GM12878 (cell line): ENCODE data around the gene GAREM2. TPM values are rescaled to one million over a fixed set of nuclear protein-coding genes. Genes with fewer than 3 reads are reported as not detected.

ENCODE experiments used
- ATAC-seq: fragments of 200-7000 bp; cut with Tn5 transposase; 3 replicates; pipeline ENCODE4 v1.9.1; 2020; ENCODE audit warnings: mild to moderate bottlenecking, moderate library complexity
- BruUV-seq: library from RNA; stranded (reverse); fragments of 400-500 nt; replicated peaks from 2 replicates; lab custom pipeline; 2021; lab: Mats Ljungman, UMichigan
- CTCF ChIA-PET: fragments of 300-600 bp; sonication (Branson Sonifier 250); formaldehyde crosslinking; extraction: SDS; loops from one replicate; lab custom pipeline; 2021; ENCODE audit warnings: inconsistent platforms; lab: Yijun Ruan, JAX
- POLR2A ChIA-PET: fragments of 350-600 bp; formaldehyde crosslinking; extraction: SDS; loops from one replicate; lab custom pipeline; 2021; ENCODE audit warnings: inconsistent platforms; lab: Charles Lee
- RAD21 ChIA-PET: fragments of 300-600 bp; sonication (Branson Sonifier 250); formaldehyde crosslinking; loops from one replicate; lab custom pipeline; 2023; ENCODE audit warnings: antibody characterized with exemption; ENCODE audit not compliant: unreplicated experiment; lab: Charles Lee
- SMC1A ChIA-PET: fragments of 300-600 bp; sonication (Branson Sonifier 250); formaldehyde crosslinking; loops from one replicate; lab custom pipeline; 2023; ENCODE audit not compliant: unreplicated experiment, uncharacterized antibody; lab: Charles Lee
- DNase-seq: peaks from one replicate; pipeline ENCODE4 v3.0.0-alpha.2; 2011; ENCODE audit warnings: low read depth, low spot score
- FAIRE-seq: peaks from 3 replicates; lab custom pipeline; 2011; peaks lifted over from hg19 to GRCh38; lab: Jason Lieb, UNC
- H2AFZ ChIP-seq: 2 replicates; pipeline ENCODE4 v1.6.0; 2011; ENCODE audit warnings: low read depth, low read length, control low read depth; ENCODE audit not compliant: control insufficient read depth
- H3K27ac ChIP-seq: 2 replicates; pipeline ENCODE4 v1.5.1; 2011; ENCODE audit warnings: control low read depth; ENCODE audit not compliant: control insufficient read depth, insufficient read depth
- H3K27me3 ChIP-seq, 2 experiments: replicated peaks in 1 of 2; 2 replicates each; pipeline versions ENCODE4 v1.6.0 to v1.6.1; 2011; ENCODE audit warnings: low read length in 1 of 2; ENCODE audit not compliant: control insufficient read depth in 2 of 2, insufficient read depth in 2 of 2
- H3K36me3 ChIP-seq, 2 experiments: 2 replicates each; pipeline ENCODE4 v1.5.1; 2011; ENCODE audit warnings: low read length in 1 of 2; ENCODE audit not compliant: control insufficient read depth in 2 of 2, insufficient read depth in 2 of 2
- H3K4me1 ChIP-seq: 2 replicates; pipeline ENCODE4 v1.6.1; 2011; ENCODE audit warnings: mild to moderate bottlenecking, low read length, moderate library complexity, mixed read lengths; ENCODE audit not compliant: control insufficient read depth, insufficient read depth
- H3K4me2 ChIP-seq: 2 replicates; pipeline ENCODE4 v1.6.0; 2011; ENCODE audit warnings: control low read depth; ENCODE audit not compliant: control insufficient read depth, insufficient read depth
- H3K4me3 ChIP-seq: fragments of 200-600 bp; sonication (generic); 2 replicates; pipeline ENCODE4 v1.5.1; 2016
- H3K79me2 ChIP-seq: 2 replicates; pipeline ENCODE4 v1.6.0; 2011; ENCODE audit warnings: low read length; ENCODE audit not compliant: control insufficient read depth, insufficient read depth
- H3K9ac ChIP-seq: 2 replicates; pipeline ENCODE4 v1.8.0; 2011; ENCODE audit warnings: low read length, control low read depth, mixed read lengths; ENCODE audit not compliant: control insufficient read depth, insufficient read depth
- H3K9me3 ChIP-seq: replicated peaks from 3 replicates; pipeline ENCODE4 v1.5.1; 2011; ENCODE audit warnings: mild to moderate bottlenecking, low read length; ENCODE audit not compliant: control insufficient read depth, insufficient read depth
- H4K20me1 ChIP-seq: 2 replicates; pipeline ENCODE4 v1.6.0; 2011; ENCODE audit not compliant: control insufficient read depth, insufficient read depth
- ESRRA ChIP-seq: IDR thresholded peaks from 2 replicates; pipeline ENCODE4 v1.6.1; 2012; ENCODE audit warnings: mild to moderate bottlenecking, low read length, improper control_type of control experiment
- KLF5 ChIP-seq: fragments of 450-650 bp; IDR thresholded peaks from 2 replicates; pipeline ENCODE4 v1.6.1; 2014; ENCODE audit warnings: mild to moderate bottlenecking; ENCODE audit not compliant: partially characterized antibody
- POLR2AphosphoS5 ChIP-seq: IDR thresholded peaks from 2 replicates; pipeline ENCODE4 v1.6.1; 2011; ENCODE audit warnings: mild to moderate bottlenecking, low read length, inconsistent platforms
- RAD21 ChIP-seq: IDR thresholded peaks from 2 replicates; pipeline ENCODE4 v1.6.1; 2011; ENCODE audit warnings: mild to moderate bottlenecking, low read depth, low read length, moderate library complexity; ENCODE audit not compliant: insufficient read depth
- RELB ChIP-seq: fragments of 450-650 bp; IDR thresholded peaks from 2 replicates; pipeline ENCODE4 v1.6.1; 2017; ENCODE audit warnings: low read depth, mild to moderate bottlenecking, moderate library complexity
- ZBTB33 ChIP-seq: fragments of 450-650 bp; IDR thresholded peaks from 2 replicates; pipeline ENCODE4 v1.6.1; 2017; ENCODE audit warnings: mild to moderate bottlenecking
- ZNF207 ChIP-seq: fragments of 450-650 bp; IDR thresholded peaks from 2 replicates; pipeline ENCODE4 v1.6.1; 2014; ENCODE audit warnings: antibody characterized with exemption, mild to moderate bottlenecking, borderline replicate concordance
- ZNF217 ChIP-seq: fragments of 450-650 bp; IDR thresholded peaks from 2 replicates; pipeline ENCODE4 v1.6.1; 2017; ENCODE audit warnings: antibody characterized with exemption, mild to moderate bottlenecking
- WGBS: methylation state at CpG from one replicate; pipeline ENCODE4 v1.1.6; 2016; ENCODE audit warnings: low lambda C conversion rate; ENCODE audit not compliant: insufficient replicate concordance, insufficient coverage; ENCODE audit errors: missing lambda C conversion rate; 5-methylcytosine and 5-hydroxymethylcytosine counted together
- in situ Hi-C: fragments of 300-500 bp; cut with MboI; formaldehyde crosslinking; loops from 9 replicates; pipeline ENCODE4 v1.14.3; 2018; ENCODE audit warnings: mixed read lengths
- intact Hi-C: fragments of 100-400 bp; cut with micrococcal nuclease; formaldehyde crosslinking; loops from one replicate; pipeline ENCODE4 v1.14.2; 2022; ENCODE audit not compliant: unreplicated experiment
- polyA plus RNA-seq, 11 experiments: library from polyadenylated mRNA; depleted of rRNA in 4 of 11; unstranded in 6 of 11; stranded (reverse) in 5 of 11; fragments of >200 nt; fragmentation: Nextera tagmentation in 4 of 11; fragmentation: Illumina TruSeq in 1 of 11; extraction: Ambion mirVana in 4 of 11; extraction: Trizol in 1 of 11; gene quantifications; 1 replicate in 1 of 11; 2 replicates in 10 of 11; pipeline versions ENCODE4 v1.2.1 to v1.2.3, GENCODE V29; 2011 to 2016; ENCODE audit warnings: inconsistent platforms in 2 of 11, missing spikeins in 2 of 11, low read depth in 1 of 11
- total RNA-seq, 4 experiments: library from RNA; depleted of rRNA in 3 of 4; stranded (reverse); fragments of >200 nt in 3 of 4; fragmentation: Illumina TruSeq in 1 of 4; extraction: Trizol in 1 of 4; gene quantifications; 2 replicates each; pipeline versions ENCODE4 v1.2.1 to v1.2.3, GENCODE V29; 2013 to 2021
- TF ChIP-seq, protein P1 (sequence below): fragments of 450-650 bp; IDR thresholded peaks from 2 replicates; pipeline ENCODE4 v1.6.1; 2018; ENCODE audit warnings: borderline replicate concordance, mild to moderate bottlenecking; ENCODE audit not compliant: partially characterized antibody
- TF ChIP-seq, protein P2 (sequence below): fragments of 450-650 bp; IDR thresholded peaks from 2 replicates; pipeline ENCODE4 v1.6.1; 2016; ENCODE audit warnings: mild to moderate bottlenecking, moderate library complexity, borderline replicate concordance

The GAREM2 gene
- total and polyA plus RNA-seq, 10 of the 15 experiments (the other 5 are each of a cell fraction or from before 2014, with no cell fraction given) = 0.06 to 1.4 (median 0.44) TPM

GRCh38 chr2:26157580-26157979 is 15.3 kb upstream of the GAREM2 start:
- Histone ChIP-seq H4K20me1 (no peaks in the 10 kb centered on the region), H3K9me3 (no peaks in the 10 kb centered on the region), H3K27ac (no peak overlapping the region), H3K36me3 (no peaks in the 10 kb centered on the region), H3K9ac (no peak overlapping the region), H3K79me2 (no peaks in the 10 kb centered on the region), H2AFZ (no peak overlapping the region), H3K4me3 (no peak overlapping the region), H3K27me3 (no peaks in the 10 kb centered on the region), H3K4me2 (no peak overlapping the region), H3K4me1 (no peaks in the 10 kb centered on the region; the same call in 1 of the 2 replicates)
- TF ChIP-seq ZBTB33 (no peak), RELB (no peak), KLF5 (no peak), RAD21 (no peak), POLR2AphosphoS5 (no peak), ZNF217 (no peak), ESRRA (no peak), ZNF207 (no peak)
- TF ChIP-seq, protein P1, sequence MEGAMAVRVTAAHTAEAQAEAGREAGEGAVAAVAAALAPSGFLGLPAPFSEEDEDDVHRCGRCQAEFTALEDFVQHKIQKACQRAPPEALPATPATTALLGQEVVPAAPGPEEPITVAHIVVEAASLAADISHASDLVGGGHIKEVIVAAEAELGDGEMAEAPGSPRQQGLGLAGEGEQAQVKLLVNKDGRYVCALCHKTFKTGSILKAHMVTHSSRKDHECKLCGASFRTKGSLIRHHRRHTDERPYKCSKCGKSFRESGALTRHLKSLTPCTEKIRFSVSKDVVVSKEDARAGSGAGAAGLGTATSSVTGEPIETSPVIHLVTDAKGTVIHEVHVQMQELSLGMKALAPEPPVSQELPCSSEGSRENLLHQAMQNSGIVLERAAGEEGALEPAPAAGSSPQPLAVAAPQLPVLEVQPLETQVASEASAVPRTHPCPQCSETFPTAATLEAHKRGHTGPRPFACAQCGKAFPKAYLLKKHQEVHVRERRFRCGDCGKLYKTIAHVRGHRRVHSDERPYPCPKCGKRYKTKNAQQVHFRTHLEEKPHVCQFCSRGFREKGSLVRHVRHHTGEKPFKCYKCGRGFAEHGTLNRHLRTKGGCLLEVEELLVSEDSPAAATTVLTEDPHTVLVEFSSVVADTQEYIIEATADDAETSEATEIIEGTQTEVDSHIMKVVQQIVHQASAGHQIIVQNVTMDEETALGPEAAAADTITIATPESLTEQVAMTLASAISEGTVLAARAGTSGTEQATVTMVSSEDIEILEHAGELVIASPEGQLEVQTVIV = no peak
- TF ChIP-seq, protein P2, sequence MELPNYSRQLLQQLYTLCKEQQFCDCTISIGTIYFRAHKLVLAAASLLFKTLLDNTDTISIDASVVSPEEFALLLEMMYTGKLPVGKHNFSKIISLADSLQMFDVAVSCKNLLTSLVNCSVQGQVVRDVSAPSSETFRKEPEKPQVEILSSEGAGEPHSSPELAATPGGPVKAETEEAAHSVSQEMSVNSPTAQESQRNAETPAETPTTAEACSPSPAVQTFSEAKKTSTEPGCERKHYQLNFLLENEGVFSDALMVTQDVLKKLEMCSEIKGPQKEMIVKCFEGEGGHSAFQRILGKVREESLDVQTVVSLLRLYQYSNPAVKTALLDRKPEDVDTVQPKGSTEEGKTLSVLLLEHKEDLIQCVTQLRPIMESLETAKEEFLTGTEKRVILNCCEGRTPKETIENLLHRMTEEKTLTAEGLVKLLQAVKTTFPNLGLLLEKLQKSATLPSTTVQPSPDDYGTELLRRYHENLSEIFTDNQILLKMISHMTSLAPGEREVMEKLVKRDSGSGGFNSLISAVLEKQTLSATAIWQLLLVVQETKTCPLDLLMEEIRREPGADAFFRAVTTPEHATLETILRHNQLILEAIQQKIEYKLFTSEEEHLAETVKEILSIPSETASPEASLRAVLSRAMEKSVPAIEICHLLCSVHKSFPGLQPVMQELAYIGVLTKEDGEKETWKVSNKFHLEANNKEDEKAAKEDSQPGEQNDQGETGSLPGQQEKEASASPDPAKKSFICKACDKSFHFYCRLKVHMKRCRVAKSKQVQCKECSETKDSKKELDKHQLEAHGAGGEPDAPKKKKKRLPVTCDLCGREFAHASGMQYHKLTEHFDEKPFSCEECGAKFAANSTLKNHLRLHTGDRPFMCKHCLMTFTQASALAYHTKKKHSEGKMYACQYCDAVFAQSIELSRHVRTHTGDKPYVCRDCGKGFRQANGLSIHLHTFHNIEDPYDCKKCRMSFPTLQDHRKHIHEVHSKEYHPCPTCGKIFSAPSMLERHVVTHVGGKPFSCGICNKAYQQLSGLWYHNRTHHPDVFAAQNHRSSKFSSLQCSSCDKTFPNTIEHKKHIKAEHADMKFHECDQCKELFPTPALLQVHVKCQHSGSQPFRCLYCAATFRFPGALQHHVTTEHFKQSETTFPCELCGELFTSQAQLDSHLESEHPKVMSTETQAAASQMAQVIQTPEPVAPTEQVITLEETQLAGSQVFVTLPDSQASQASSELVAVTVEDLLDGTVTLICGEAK = no peak
- 90% methylated on average over 5 of the region's 5 CpGs for WGBS
- ATAC-seq = no peak
- ChIA-PET POLR2A (no interaction called here), SMC1A (no interaction called here), CTCF (no interaction called here), RAD21 (no interaction called here)
- no peak for DNase-seq
- BruUV-seq = no TSS peak
- in situ Hi-C loops = no loop called here
- intact Hi-C loops = no loop called here
- no peak for FAIRE-seq
